Measurements from ENCODE around the gene LAMA5.

DNA sequence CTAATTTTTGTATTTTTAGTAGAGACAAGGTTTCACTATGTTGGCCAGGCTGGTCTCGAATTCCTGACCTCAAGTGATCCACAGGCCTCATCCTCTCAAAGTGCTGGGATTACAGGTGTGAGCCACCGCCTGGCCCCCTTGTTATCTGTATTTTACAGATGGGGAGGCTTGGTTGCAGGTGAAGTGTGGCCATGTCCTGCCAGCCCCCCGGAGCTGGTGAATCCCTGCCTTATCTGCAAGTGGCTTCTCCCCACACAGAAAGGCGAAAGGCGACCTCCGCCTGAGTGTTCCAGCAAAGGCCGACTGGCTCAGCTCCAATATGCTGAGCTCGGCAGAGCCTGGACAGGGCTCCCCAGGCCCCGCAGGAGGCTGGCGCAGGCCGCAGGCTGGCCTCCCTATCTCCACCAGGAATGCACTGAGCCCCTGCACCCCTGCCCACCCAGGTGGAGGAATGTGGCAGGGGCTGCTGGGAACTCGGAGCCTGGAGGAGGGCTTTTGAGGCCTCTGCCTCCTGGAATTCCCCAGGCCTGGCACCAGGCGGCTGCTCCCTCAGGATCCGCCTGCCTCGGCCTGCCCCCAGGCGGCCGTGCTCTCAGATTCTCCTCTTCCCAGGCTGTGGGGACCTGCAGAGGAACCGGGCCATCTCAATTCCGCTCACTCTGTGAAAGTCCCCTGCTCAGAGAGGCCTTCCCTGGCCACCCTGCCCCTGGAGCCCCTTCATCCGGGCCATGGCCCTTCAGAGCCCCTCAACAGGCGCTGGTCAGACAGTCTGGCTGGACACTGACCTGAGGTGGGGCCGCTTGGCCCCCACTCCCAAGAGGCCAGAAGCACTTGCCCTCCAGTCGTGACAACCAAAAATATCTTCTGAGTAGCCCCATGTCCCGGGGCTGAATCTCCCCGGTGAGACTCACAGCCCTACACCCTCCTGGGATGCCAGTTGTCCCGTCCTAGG is 9.3 kb upstream of the LAMA5 start:
- TF ChIP-seq, protein P1, sequence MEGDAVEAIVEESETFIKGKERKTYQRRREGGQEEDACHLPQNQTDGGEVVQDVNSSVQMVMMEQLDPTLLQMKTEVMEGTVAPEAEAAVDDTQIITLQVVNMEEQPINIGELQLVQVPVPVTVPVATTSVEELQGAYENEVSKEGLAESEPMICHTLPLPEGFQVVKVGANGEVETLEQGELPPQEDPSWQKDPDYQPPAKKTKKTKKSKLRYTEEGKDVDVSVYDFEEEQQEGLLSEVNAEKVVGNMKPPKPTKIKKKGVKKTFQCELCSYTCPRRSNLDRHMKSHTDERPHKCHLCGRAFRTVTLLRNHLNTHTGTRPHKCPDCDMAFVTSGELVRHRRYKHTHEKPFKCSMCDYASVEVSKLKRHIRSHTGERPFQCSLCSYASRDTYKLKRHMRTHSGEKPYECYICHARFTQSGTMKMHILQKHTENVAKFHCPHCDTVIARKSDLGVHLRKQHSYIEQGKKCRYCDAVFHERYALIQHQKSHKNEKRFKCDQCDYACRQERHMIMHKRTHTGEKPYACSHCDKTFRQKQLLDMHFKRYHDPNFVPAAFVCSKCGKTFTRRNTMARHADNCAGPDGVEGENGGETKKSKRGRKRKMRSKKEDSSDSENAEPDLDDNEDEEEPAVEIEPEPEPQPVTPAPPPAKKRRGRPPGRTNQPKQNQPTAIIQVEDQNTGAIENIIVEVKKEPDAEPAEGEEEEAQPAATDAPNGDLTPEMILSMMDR (IDR thresholded peaks at IDR 0.05 in 2 of 3, conservative IDR thresholded peaks at IDR 0.05 in 1 of 3; ENCODE audit: borderline replicate concordance in 1 of 3, insufficient read depth in 1 of 3, low read depth in 2 of 3, low read length in 2 of 3) = peak in 2 of 3 experiments; percentile 29 to 49; a peak in 3 of 6 replicates
- TF ChIP-seq POLR2A (IDR thresholded peaks at IDR 0.05; ENCODE audit: borderline replicate concordance, extremely low read depth, insufficient read depth, insufficient read length) (no peak), POLR2AphosphoS5 (IDR thresholded peaks at IDR 0.05; ENCODE audit: low read depth, low read length) (no peak), SP1 (IDR thresholded peaks at IDR 0.05; ENCODE audit: low read depth) (no peak), EZH2 (IDR thresholded peaks at IDR 0.05) (no peak), RAD21 (IDR thresholded peaks at IDR 0.05; ENCODE audit: low read depth) (peak; percentile 64), EZH2phosphoT487 (IDR thresholded peaks at IDR 0.05; ENCODE audit: borderline replicate concordance) (no peak), TCF7L2 (IDR thresholded peaks at IDR 0.05; ENCODE audit: borderline replicate concordance, extremely low read depth, insufficient read depth, insufficient read length) (no peak), JUND (IDR thresholded peaks at IDR 0.05) (no peak), ELF1 (IDR thresholded peaks at IDR 0.05; ENCODE audit: borderline replicate concordance, low read depth) (no peak), YY1 (IDR thresholded peaks at IDR 0.05; ENCODE audit: extremely low read depth, insufficient replicate concordance, low read depth, low read length) (no peak), ZFX (IDR thresholded peaks at IDR 0.05) (no peak; the same call in 1 of the 2 replicates)
- TF ChIP-seq, protein P2, sequence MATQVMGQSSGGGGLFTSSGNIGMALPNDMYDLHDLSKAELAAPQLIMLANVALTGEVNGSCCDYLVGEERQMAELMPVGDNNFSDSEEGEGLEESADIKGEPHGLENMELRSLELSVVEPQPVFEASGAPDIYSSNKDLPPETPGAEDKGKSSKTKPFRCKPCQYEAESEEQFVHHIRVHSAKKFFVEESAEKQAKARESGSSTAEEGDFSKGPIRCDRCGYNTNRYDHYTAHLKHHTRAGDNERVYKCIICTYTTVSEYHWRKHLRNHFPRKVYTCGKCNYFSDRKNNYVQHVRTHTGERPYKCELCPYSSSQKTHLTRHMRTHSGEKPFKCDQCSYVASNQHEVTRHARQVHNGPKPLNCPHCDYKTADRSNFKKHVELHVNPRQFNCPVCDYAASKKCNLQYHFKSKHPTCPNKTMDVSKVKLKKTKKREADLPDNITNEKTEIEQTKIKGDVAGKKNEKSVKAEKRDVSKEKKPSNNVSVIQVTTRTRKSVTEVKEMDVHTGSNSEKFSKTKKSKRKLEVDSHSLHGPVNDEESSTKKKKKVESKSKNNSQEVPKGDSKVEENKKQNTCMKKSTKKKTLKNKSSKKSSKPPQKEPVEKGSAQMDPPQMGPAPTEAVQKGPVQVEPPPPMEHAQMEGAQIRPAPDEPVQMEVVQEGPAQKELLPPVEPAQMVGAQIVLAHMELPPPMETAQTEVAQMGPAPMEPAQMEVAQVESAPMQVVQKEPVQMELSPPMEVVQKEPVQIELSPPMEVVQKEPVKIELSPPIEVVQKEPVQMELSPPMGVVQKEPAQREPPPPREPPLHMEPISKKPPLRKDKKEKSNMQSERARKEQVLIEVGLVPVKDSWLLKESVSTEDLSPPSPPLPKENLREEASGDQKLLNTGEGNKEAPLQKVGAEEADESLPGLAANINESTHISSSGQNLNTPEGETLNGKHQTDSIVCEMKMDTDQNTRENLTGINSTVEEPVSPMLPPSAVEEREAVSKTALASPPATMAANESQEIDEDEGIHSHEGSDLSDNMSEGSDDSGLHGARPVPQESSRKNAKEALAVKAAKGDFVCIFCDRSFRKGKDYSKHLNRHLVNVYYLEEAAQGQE (IDR thresholded peaks at IDR 0.05; ENCODE audit: low read depth) = no peak
- TF ChIP-seq, protein P3, sequence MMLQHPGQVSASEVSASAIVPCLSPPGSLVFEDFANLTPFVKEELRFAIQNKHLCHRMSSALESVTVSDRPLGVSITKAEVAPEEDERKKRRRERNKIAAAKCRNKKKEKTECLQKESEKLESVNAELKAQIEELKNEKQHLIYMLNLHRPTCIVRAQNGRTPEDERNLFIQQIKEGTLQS (IDR thresholded peaks at IDR 0.05) = no peak
